Neuronal stem cell (in vitro differentiated cells): ENCODE measurements around the gene SIMC1.
A peak's percentile ranks its signal among the peaks of the same experiment; 100 is the strongest.

Experiments used
- DNase-seq: peaks from one replicate; pipeline ENCODE4 v3.0.0-alpha.2; 2013; ENCODE audit warnings: low spot score
- H2AFZ ChIP-seq: one replicate; pipeline ENCODE4 v1.6.1; 2013; ENCODE audit warnings: mild to moderate bottlenecking, low read length, inconsistent platforms
- H2AK5ac ChIP-seq: 2 replicates; pipeline ENCODE4 v1.6.1; 2013; ENCODE audit warnings: low read depth, mild to moderate bottlenecking, inconsistent platforms, low read length, moderate library complexity, mixed read lengths
- H2BK120ac ChIP-seq: 2 replicates; pipeline ENCODE4 v1.6.1; 2013; ENCODE audit warnings: low read depth, mild to moderate bottlenecking, inconsistent platforms, low read length, moderate library complexity, mixed read lengths
- H2BK12ac ChIP-seq: one replicate; pipeline ENCODE4 v1.6.1; 2013; ENCODE audit warnings: low read length, inconsistent platforms
- H2BK15ac ChIP-seq: 2 replicates; pipeline ENCODE4 v1.6.1; 2013; ENCODE audit warnings: mild to moderate bottlenecking, low read length, inconsistent platforms, mixed read lengths
- H2BK5ac ChIP-seq: one replicate; pipeline ENCODE4 v1.6.1; 2013; ENCODE audit warnings: inconsistent platforms, mild to moderate bottlenecking, low read length, moderate library complexity
- H3K14ac ChIP-seq: one replicate; pipeline ENCODE4 v1.6.1; 2013; ENCODE audit warnings: low read length, inconsistent platforms
- H3K18ac ChIP-seq: 2 replicates; pipeline ENCODE4 v1.6.1; 2013; ENCODE audit warnings: low read length, inconsistent platforms
- H3K23ac ChIP-seq: 2 replicates; pipeline ENCODE4 v1.6.1; 2013; ENCODE audit warnings: low read depth, mild to moderate bottlenecking, mixed read lengths, low read length, inconsistent platforms; ENCODE audit not compliant: poor library complexity
- H3K27ac ChIP-seq: replicated peaks from 3 replicates; pipeline ENCODE4 v1.5.1; 2013; ENCODE audit warnings: low read length, inconsistent platforms
- H3K27me3 ChIP-seq, 3 experiments: 2 replicates each; pipeline ENCODE4 v1.6.1; 2013; ENCODE audit warnings: low read length in 3 of 3, mild to moderate bottlenecking in 2 of 3, inconsistent platforms in 1 of 3, low read depth in 1 of 3, mixed read lengths in 1 of 3, moderate library complexity in 1 of 3; ENCODE audit not compliant: control insufficient read depth in 3 of 3, insufficient read depth in 3 of 3
- H3K36me3 ChIP-seq, 2 donors: replicated peaks in 1 of 2; 2 replicates each; pipeline ENCODE4 v1.6.1; 2013; ENCODE audit warnings: low read length in 2 of 2; ENCODE audit not compliant: control insufficient read depth in 2 of 2, insufficient read depth in 2 of 2
- H3K4ac ChIP-seq: 2 replicates; pipeline ENCODE4 v1.6.1; 2013; ENCODE audit warnings: inconsistent platforms, mild to moderate bottlenecking, low read length, moderate library complexity
- H3K4me1 ChIP-seq, 2 donors: 1 replicate in 1 of 2; 2 replicates in 1 of 2; pipeline ENCODE4 v1.6.1; 2013; ENCODE audit warnings: low read length in 2 of 2, low read depth in 1 of 2; ENCODE audit not compliant: control insufficient read depth in 2 of 2, insufficient read depth in 1 of 2
- H3K4me2 ChIP-seq: one replicate; pipeline ENCODE4 v1.6.1; 2013; ENCODE audit warnings: mild to moderate bottlenecking, low read length, inconsistent platforms; ENCODE audit not compliant: insufficient read depth, poor library complexity, severe bottlenecking
- H3K4me3 ChIP-seq, 2 donors: 2 replicates each; pipeline ENCODE4 v1.5.1; 2013; ENCODE audit warnings: low read length in 2 of 2, mild to moderate bottlenecking in 2 of 2, inconsistent platforms in 1 of 2, moderate library complexity in 1 of 2
- H3K79me1 ChIP-seq: one replicate; pipeline ENCODE4 v1.6.1; 2013; ENCODE audit warnings: low read depth, mild to moderate bottlenecking, inconsistent platforms, low read length, moderate library complexity
- H3K9ac ChIP-seq: one replicate; pipeline ENCODE4 v1.6.1; 2013; ENCODE audit warnings: mild to moderate bottlenecking, low read depth, low read length, inconsistent platforms; ENCODE audit not compliant: poor library complexity
- H3K9me3 ChIP-seq, 2 donors: replicated peaks in 1 of 2; 2 replicates each; pipeline versions ENCODE3 to v1.6.1; 2013; ENCODE audit warnings: low read length in 2 of 2, mild to moderate bottlenecking in 2 of 2, inconsistent platforms in 1 of 2, low read depth in 1 of 2, mixed read lengths in 1 of 2, moderate library complexity in 1 of 2; ENCODE audit not compliant: control insufficient read depth in 2 of 2, insufficient read depth in 1 of 2
- H4K8ac ChIP-seq: one replicate; pipeline ENCODE4 v1.6.1; 2013; ENCODE audit warnings: low read depth, mild to moderate bottlenecking, inconsistent platforms, low read length, moderate library complexity
- H4K91ac ChIP-seq: one replicate; pipeline ENCODE4 v1.6.1; 2013; ENCODE audit warnings: low read length, low read depth, mild to moderate bottlenecking, inconsistent platforms; ENCODE audit not compliant: poor library complexity
- WGBS, 2 donors: extraction: QIAGEN DNeasy Blood & Tissue Kit; methylation state at CpG; one replicate each; pipeline ENCODE4 v1.1.7; 2013; ENCODE audit warnings: missing lambda C conversion rate in 2 of 2, mixed read lengths in 1 of 2; ENCODE audit not compliant: insufficient read length in 2 of 2, insufficient replicate concordance in 1 of 2; ENCODE audit errors: extremely low coverage in 2 of 2; 5-methylcytosine and 5-hydroxymethylcytosine counted together

Gene SIMC1

DNA sequence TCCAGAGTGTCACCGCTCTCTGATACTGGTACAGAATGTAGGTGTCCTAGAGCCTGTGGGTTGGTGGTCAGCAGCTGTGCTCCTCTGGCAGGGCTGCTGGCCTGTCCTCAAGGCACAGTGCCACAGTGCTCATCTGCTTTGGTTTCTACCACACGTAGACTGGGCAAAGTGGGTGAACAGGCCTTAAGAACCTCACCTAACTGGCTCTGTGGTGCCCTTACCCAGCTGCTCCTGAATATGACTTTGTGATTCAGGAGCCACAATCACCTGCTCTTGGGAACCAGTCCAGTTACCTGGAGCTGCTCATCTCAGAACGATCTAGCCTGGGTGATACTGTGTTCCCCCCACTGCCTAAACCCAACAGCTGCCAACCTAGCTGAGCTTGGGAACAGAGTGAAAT, 143.8 kb downstream of the SIMC1 start:
- Histone ChIP-seq H2BK120ac (no peak overlapping the region), H3K4me3 (no peak overlapping the region), H3K18ac (no peak overlapping the region), H2AFZ (no peak overlapping the region), H3K9ac (no peak overlapping the region), H3K79me1 (no peaks in the 10 kb centered on the region), H3K4me1 (peaks cover 0 to under 1% of the 10 kb centered on the region in 2 donors), H2BK12ac (no peak overlapping the region), H3K4me2 (no peak overlapping the region), H3K36me3 (peaks cover 19 to 73% of the 10 kb centered on the region in 2 donors), H3K14ac (no peak overlapping the region), H3K27me3 (no peaks in the 10 kb centered on the region), H3K27ac (no peak overlapping the region), H4K8ac (no peak overlapping the region), H2AK5ac (no peak overlapping the region), H3K23ac (no peak overlapping the region), H2BK15ac (no peak overlapping the region), H2BK5ac (no peak overlapping the region), H3K4ac (no peak overlapping the region), H3K9me3 (no peaks in the 10 kb centered on the region), H4K91ac (no peak overlapping the region)
- WGBS, 2 donors: no CpG with 5 or more reads among the region's 3 CpGs
- DNase-seq: no peak

DNA sequence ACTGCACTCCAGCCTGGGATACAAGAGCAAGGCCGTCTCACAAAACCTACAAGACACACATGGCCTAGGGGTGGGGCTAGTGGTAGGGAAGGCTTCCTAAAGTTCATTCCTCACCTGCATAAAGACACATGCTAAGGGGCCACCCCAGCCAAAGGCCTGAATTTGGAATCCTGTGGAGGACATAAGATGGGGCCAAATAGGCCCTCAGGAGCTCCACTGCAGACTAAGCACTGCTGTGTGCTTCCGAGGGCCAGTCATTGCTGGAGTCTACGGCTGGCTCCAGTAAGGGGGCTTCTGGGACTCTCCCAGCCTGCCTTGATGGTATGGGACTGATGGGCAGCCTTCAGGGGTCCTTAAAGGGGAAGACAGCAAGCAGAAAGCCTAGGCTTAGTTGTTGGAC, 144.5 kb downstream of the SIMC1 start:
- no peak overlapping the region for H3K4ac ChIP-seq
- H3K79me1 ChIP-seq: peaks cover 3% of the 10 kb centered on the region
- H3K27me3 ChIP-seq: no peaks in the 10 kb centered on the region
- no peak overlapping the region for H3K9ac ChIP-seq
- H3K4me2 ChIP-seq: no peak overlapping the region
- H3K23ac ChIP-seq: no peak overlapping the region
- H3K4me3 ChIP-seq: no peak overlapping the region
- H2AK5ac ChIP-seq: no peak overlapping the region
- H3K4me1 ChIP-seq: peaks cover 1 to 6% of the 10 kb centered on the region in 2 donors
- no peak overlapping the region for H2AFZ ChIP-seq
- no peak overlapping the region for H2BK12ac ChIP-seq
- H2BK120ac ChIP-seq: no peak overlapping the region
- H2BK5ac ChIP-seq: no peak overlapping the region
- no peak overlapping the region for H3K18ac ChIP-seq
- H4K91ac ChIP-seq: no peak overlapping the region
- no peak overlapping the region for H2BK15ac ChIP-seq
- no CpG with 5 or more reads among the region's 3 CpGs for WGBS, 2 donors
- DNase-seq: no peak
- H3K27ac ChIP-seq: no peak overlapping the region
- no peak overlapping the region for H3K14ac ChIP-seq
- no peaks in the 10 kb centered on the region for H3K9me3 ChIP-seq
- H4K8ac ChIP-seq: no peak overlapping the region
- H3K36me3 ChIP-seq: peaks cover 19 to 69% of the 10 kb centered on the region in 2 donors

DNA sequence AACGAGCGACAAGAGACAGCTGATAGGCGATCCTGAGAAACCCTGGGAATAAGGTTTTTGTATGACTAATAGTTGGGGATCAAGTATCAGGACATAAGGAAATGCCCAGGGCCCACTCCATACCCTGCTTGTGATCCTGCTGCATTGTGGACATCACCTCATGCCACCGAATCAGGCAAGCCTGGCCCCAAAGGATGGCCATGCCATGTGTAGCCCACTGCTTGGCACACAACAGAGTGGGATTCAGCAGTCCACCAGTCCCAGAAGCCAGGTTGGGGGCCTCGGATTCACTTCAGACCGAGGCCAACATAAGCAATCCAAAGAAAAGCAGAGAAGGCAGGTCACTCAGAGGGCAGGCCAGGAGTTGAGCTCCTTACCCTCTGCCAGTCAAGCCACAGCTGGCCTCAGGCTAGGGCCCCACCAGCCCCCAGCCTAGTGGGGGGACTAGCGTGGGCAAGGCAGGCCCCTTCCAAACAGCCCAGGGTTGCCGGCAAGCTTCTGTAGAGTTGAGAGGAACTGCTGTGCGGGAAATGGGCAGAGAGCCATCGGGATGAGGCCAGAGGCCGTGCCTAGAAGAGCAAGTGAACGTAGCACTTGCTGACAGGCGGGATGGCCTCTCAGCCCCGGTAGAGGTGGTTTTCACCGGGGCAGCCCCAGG, 145.2 kb downstream of the SIMC1 start:
- no peak overlapping the region for H3K27ac ChIP-seq
- H2BK120ac ChIP-seq: no peak overlapping the region
- H3K4me2 ChIP-seq: no peak overlapping the region
- no peaks in the 10 kb centered on the region for H3K9me3 ChIP-seq
- WGBS, 2 donors: no CpG with 5 or more reads among the region's 15 CpGs
- H2AK5ac ChIP-seq: no peak overlapping the region
- H3K18ac ChIP-seq: no peak overlapping the region
- no peak overlapping the region for H3K4me3 ChIP-seq
- H3K4me1 ChIP-seq: peaks cover 1 to 6% of the 10 kb centered on the region in 2 donors
- no peak overlapping the region for H2AFZ ChIP-seq
- H4K8ac ChIP-seq: no peak overlapping the region
- H3K27me3 ChIP-seq: no peaks in the 10 kb centered on the region
- no peak overlapping the region for H4K91ac ChIP-seq
- H3K4ac ChIP-seq: no peak overlapping the region
- no peak overlapping the region for H3K23ac ChIP-seq
- no peak overlapping the region for H2BK5ac ChIP-seq
- H3K79me1 ChIP-seq: peaks cover 3% of the 10 kb centered on the region
- H3K9ac ChIP-seq: peak overlapping the region; percentile 27
- DNase-seq: no peak
- H2BK12ac ChIP-seq: no peak overlapping the region
- H3K14ac ChIP-seq: no peak overlapping the region
- H2BK15ac ChIP-seq: no peak overlapping the region
- peaks cover 19 to 63% of the 10 kb centered on the region in 2 donors for H3K36me3 ChIP-seq

DNA sequence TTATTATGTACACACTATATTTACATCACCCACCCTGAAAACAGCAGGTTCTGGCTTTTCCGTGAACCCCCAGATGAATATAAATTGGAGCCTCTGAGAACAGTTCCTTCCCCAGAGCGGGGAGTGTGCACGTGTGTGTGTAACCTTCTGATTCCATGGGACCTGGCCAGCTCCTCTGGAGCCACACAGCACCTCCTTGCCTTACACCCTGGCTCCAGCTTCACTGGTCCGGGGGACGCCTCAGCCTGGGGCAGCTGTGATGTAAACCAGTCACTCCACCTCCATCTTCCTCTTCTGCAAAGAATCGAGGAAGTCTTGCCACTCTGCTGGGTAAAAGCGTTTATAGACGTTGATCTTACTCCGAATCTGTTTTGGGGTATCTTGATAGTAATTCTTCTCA, 145.7 kb downstream of the SIMC1 start:
- H4K8ac ChIP-seq: no peak overlapping the region
- peaks cover 19 to 63% of the 10 kb centered on the region in 2 donors for H3K36me3 ChIP-seq
- no peak overlapping the region for H2BK12ac ChIP-seq
- H3K4ac ChIP-seq: no peak overlapping the region
- H3K4me1 ChIP-seq: peaks cover 1 to 6% of the 10 kb centered on the region in 2 donors
- no peaks in the 10 kb centered on the region for H3K9me3 ChIP-seq
- H3K79me1 ChIP-seq: peaks cover 3% of the 10 kb centered on the region
- no peak overlapping the region for H2BK120ac ChIP-seq
- no peak overlapping the region for H2AK5ac ChIP-seq
- no peak overlapping the region for H3K23ac ChIP-seq
- H3K14ac ChIP-seq: no peak overlapping the region
- H3K18ac ChIP-seq: no peak overlapping the region
- no peak overlapping the region for H3K9ac ChIP-seq
- DNase-seq: no peak
- H2BK5ac ChIP-seq: no peak overlapping the region
- H2AFZ ChIP-seq: no peak overlapping the region
- H3K4me3 ChIP-seq: no peak overlapping the region
- H3K27me3 ChIP-seq: no peaks in the 10 kb centered on the region
- no CpG with 5 or more reads among the region's 9 CpGs for WGBS, 2 donors
- H4K91ac ChIP-seq: no peak overlapping the region
- no peak overlapping the region for H2BK15ac ChIP-seq
- H3K4me2 ChIP-seq: no peak overlapping the region
- no peak overlapping the region for H3K27ac ChIP-seq
